ENCODE data around the gene SMARCA1. TPM values are rescaled to one million over a fixed set of nuclear protein-coding genes. Genes with fewer than 3 reads are reported as not detected.

SMARCA1 gene
- total and polyA plus RNA-seq, 2 of the 13 experiments (the other 11 are each of a cell fraction or from before 2014, with no cell fraction given) = 97.7 to 145 TPM

- TF ChIP-seq ZNF33B (CRISPR knock-in tag; IDR thresholded peaks at IDR 0.05) (no peak), GPN1 (CRISPR knock-in tag; IDR thresholded peaks at IDR 0.05; ENCODE audit: borderline replicate concordance) (no peak), SSRP1 (CRISPR knock-in tag; IDR thresholded peaks at IDR 0.05) (no peak), ZNF678 (CRISPR knock-in tag; IDR thresholded peaks at IDR 0.05) (no peak), MTA1 (CRISPR knock-in tag; IDR thresholded peaks at IDR 0.05; ENCODE audit: borderline replicate concordance) (no peak), SOX13 (IDR thresholded peaks at IDR 0.05) (no peak), SOX13 (CRISPR knock-in tag; conservative IDR thresholded peaks at IDR 0.05 in 1 of 2, IDR thresholded peaks at IDR 0.05 in 1 of 2) (peak in 1 of 2 experiments; percentile 79; a peak in 2 of 4 replicates), GTF2F1 (IDR thresholded peaks at IDR 0.05; ENCODE audit: low read length) (no peak), KDM5B (CRISPR knock-in tag; IDR thresholded peaks at IDR 0.05; ENCODE audit: borderline replicate concordance) (no peak), SMC3 (IDR thresholded peaks at IDR 0.05; ENCODE audit: low read length) (no peak), RCOR2 (CRISPR knock-in tag; IDR thresholded peaks at IDR 0.05) (no peak), SRSF1 (optimal IDR thresholded peaks at IDR 0.05; ENCODE audit: low read depth, low read length) (no peak), ATM (IDR thresholded peaks at IDR 0.05; ENCODE audit: borderline replicate concordance) (no peak), ZNF83 (CRISPR knock-in tag; IDR thresholded peaks at IDR 0.05; ENCODE audit: borderline replicate concordance) (no peak), ZNF550 (CRISPR knock-in tag; IDR thresholded peaks at IDR 0.05; ENCODE audit: borderline replicate concordance) (no peak), NR3C1 (CRISPR knock-in tag; IDR thresholded peaks at IDR 0.05) (no peak), FOXA3 (CRISPR knock-in tag; IDR thresholded peaks at IDR 0.05) (no peak), MEF2D (CRISPR knock-in tag; IDR thresholded peaks at IDR 0.05) (no peak), CBFB (CRISPR knock-in tag; IDR thresholded peaks at IDR 0.05) (no peak), NAIF1 (CRISPR knock-in tag; IDR thresholded peaks at IDR 0.05; ENCODE audit: borderline replicate concordance) (no peak), FOSL1 (CRISPR knock-in tag; IDR thresholded peaks at IDR 0.05; ENCODE audit: borderline replicate concordance) (no peak), ZMYM2 (CRISPR knock-in tag; IDR thresholded peaks at IDR 0.05) (no peak), ZNF224 (CRISPR knock-in tag; IDR thresholded peaks at IDR 0.05) (no peak), REL (CRISPR knock-in tag; conservative IDR thresholded peaks at IDR 0.05) (no peak), RBFOX2 (IDR thresholded peaks at IDR 0.05; ENCODE audit: low read depth, low read length) (no peak), ZMAT3 (CRISPR knock-in tag; conservative IDR thresholded peaks at IDR 0.05) (no peak)
- TF ChIP-seq, protein P1, sequence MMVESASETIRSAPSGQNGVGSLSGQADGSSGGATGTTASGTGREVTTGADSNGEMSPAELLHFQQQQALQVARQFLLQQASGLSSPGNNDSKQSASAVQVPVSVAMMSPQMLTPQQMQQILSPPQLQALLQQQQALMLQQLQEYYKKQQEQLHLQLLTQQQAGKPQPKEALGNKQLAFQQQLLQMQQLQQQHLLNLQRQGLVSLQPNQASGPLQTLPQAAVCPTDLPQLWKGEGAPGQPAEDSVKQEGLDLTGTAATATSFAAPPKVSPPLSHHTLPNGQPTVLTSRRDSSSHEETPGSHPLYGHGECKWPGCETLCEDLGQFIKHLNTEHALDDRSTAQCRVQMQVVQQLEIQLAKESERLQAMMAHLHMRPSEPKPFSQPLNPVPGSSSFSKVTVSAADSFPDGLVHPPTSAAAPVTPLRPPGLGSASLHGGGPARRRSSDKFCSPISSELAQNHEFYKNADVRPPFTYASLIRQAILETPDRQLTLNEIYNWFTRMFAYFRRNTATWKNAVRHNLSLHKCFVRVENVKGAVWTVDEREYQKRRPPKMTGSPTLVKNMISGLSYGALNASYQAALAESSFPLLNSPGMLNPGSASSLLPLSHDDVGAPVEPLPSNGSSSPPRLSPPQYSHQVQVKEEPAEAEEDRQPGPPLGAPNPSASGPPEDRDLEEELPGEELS (CRISPR knock-in tag; IDR thresholded peaks at IDR 0.05) = peak; percentile 28; the same call in 1 of the 2 replicates
- TF ChIP-seq, protein P2, sequence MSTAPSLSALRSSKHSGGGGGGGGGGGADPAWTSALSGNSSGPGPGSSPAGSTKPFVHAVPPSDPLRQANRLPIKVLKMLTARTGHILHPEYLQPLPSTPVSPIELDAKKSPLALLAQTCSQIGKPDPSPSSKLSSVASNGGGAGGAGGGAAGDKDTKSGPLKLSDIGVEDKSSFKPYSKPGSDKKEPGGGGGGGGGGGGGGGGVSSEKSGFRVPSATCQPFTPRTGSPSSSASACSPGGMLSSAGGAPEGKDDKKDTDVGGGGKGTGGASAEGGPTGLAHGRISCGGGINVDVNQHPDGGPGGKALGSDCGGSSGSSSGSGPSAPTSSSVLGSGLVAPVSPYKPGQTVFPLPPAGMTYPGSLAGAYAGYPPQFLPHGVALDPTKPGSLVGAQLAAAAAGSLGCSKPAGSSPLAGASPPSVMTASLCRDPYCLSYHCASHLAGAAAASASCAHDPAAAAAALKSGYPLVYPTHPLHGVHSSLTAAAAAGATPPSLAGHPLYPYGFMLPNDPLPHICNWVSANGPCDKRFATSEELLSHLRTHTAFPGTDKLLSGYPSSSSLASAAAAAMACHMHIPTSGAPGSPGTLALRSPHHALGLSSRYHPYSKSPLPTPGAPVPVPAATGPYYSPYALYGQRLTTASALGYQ (CRISPR knock-in tag; IDR thresholded peaks at IDR 0.05) = no peak
- TF ChIP-seq, protein P3, sequence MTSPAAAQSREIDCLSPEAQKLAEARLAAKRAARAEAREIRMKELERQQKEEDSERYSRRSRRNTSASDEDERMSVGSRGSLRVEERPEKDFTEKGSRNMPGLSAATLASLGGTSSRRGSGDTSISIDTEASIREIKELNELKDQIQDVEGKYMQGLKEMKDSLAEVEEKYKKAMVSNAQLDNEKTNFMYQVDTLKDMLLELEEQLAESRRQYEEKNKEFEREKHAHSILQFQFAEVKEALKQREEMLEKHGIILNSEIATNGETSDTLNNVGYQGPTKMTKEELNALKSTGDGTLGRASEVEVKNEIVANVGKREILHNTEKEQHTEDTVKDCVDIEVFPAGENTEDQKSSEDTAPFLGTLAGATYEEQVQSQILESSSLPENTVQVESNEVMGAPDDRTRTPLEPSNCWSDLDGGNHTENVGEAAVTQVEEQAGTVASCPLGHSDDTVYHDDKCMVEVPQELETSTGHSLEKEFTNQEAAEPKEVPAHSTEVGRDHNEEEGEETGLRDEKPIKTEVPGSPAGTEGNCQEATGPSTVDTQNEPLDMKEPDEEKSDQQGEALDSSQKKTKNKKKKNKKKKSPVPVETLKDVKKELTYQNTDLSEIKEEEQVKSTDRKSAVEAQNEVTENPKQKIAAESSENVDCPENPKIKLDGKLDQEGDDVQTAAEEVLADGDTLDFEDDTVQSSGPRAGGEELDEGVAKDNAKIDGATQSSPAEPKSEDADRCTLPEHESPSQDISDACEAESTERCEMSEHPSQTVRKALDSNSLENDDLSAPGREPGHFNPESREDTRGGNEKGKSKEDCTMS (CRISPR knock-in tag; conservative IDR thresholded peaks at IDR 0.05) = no peak
These were observed 13.0 kb downstream of the SMARCA1 start (continued) for GRCh38 chrX:129510331-129510730.
